Breast epithelium (tissue), 4 donors: Measurements from ENCODE around the gene GTPBP1. TPM values are rescaled to one million over a fixed set of nuclear protein-coding genes. Genes with fewer than 3 reads are reported as not detected.
A peak's percentile ranks its signal among the peaks of the same experiment; 100 is the strongest.

Source experiments
- DNase-seq, 2 donors: peaks; one replicate each; pipeline ENCODE4 v3.0.0-alpha.2; 2019; ENCODE audit warnings: low spot score in 2 of 2
- H3K27ac ChIP-seq, 2 donors: fragments of 200-600 bp; sonication (generic) in 1 of 2; one replicate each; pipeline ENCODE4 v1.5.1; 2016 to 2019; ENCODE audit warnings: mild to moderate bottlenecking in 1 of 2
- H3K27me3 ChIP-seq, 2 donors: fragments of 200-600 bp; sonication (generic) in 1 of 2; one replicate each; pipeline versions ENCODE4 v1.5.1 to v1.6.0; 2017 to 2019; ENCODE audit warnings: control low read depth in 1 of 2, mild to moderate bottlenecking in 1 of 2
- H3K36me3 ChIP-seq: fragments of 200-600 bp; one replicate; pipeline ENCODE4 v1.5.1; 2019
- H3K4me1 ChIP-seq, 2 donors: fragments of 200-600 bp; sonication (generic); one replicate each; pipeline ENCODE4 v1.5.1; 2016 to 2019; ENCODE audit warnings: control low read depth in 1 of 2
- H3K4me3 ChIP-seq, 3 donors: fragments of 200-600 bp; sonication (generic); 1 replicate in 2 of 3; 2 replicates in 1 of 3; pipeline ENCODE4 v1.5.1; 2016 to 2019; ENCODE audit warnings: mild to moderate bottlenecking in 3 of 3, moderate library complexity in 2 of 3
- H3K9me3 ChIP-seq, 2 donors: fragments of 200-600 bp; sonication (generic) in 1 of 2; one replicate each; pipeline ENCODE4 v1.5.1; 2016 to 2019; ENCODE audit warnings: control low read depth in 1 of 2
- POLR2A ChIP-seq: fragments of 450-650 bp; IDR thresholded peaks from one replicate; pipeline ENCODE4 v1.6.1; 2016; ENCODE audit warnings: antibody characterized with exemption, mild to moderate bottlenecking, moderate library complexity
- POLR2AphosphoS5 ChIP-seq, 3 donors: sonication (generic); formaldehyde crosslinking; IDR thresholded peaks; one replicate each; pipeline ENCODE4 v1.6.1; 2017; ENCODE audit warnings: antibody characterized with exemption in 3 of 3
- intact Hi-C: fragments of 100-400 bp; cut with DNase I; formaldehyde crosslinking; loops from one replicate; pipeline ENCODE4 v1.15.1; 2023; ENCODE audit warnings: low total_unique reads
- total RNA-seq, 3 donors: library from RNA; depleted of rRNA; stranded (reverse); fragments of >200 nt; gene quantifications; one replicate each; pipeline ENCODE4 v1.1.0, GENCODE V29; 2016
- TF ChIP-seq, protein P1 (sequence below), 3 donors: fragments of 450-650 bp; IDR thresholded peaks; one replicate each; pipeline ENCODE4 v1.5.1; 2016 to 2017; ENCODE audit warnings: antibody characterized with exemption in 3 of 3, mild to moderate bottlenecking in 3 of 3, moderate library complexity in 3 of 3

GTPBP1 gene
- total RNA-seq, 3 donors from 2014 or later: 32.3 to 58.7 (median 56.9) TPM

DNA sequence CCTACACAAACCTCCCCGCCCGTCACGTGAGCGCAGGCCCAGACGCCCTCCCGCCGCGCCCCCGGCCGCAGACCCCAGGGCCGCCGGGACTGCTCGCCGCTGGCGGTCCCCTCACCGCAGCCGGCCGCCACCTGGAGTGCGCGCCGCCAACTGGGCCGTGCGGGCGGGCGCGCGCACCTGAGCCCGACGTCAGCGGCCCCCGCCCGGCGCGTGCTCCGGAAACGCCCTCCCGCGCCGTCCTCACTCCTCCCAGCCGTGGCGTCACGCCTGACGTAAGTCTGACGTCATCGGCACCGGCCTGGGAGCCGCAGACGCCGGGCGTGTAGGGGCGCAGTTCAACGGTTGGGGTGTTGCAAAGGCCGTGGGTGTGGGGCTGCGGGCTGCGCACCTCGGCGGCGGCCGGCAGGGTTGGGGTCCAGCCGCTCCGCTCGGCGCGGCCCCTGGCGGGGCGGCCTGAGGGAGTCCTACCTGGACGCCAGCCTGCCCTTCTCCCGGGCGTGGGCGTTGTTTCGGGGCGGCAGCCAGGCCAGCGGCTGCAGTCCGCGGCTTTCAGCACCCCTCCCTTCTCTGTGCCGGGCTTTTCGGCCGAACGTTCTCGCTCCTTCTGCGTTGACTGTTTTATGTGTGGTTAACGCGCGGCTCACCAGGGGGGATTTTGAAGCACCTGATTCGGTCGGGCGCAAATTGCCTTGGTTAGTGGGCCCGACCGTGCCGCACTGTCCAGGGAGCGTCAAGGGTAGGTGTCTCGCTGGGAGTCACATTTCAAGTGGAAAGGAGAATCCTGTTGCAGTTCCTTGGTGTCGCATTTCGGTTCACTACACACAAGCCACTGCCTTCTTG is 4.7 kb upstream of the GTPBP1 start, which contains the start of gene JOSD1:
JOSD1 (minus strand) TSS at position 155 of the 840 bp plus-strand sequence. CDS start 956 bp downstream, outside the sequence.
- no peaks in the 10 kb centered on the region for H3K27me3 ChIP-seq
- peak within 1 kb of the TSS; percentile 91 to 99 for H3K27ac ChIP-seq
- H3K9me3 ChIP-seq: no peaks in the 10 kb centered on the region
- H3K36me3 ChIP-seq: no peaks in the 10 kb centered on the region
- peak; percentile 88 for TF ChIP-seq POLR2A
- peak; percentile 94 to 99 (median 97) for TF ChIP-seq POLR2AphosphoS5 (IDR thresholded peaks at IDR 0.05)
- TF ChIP-seq, protein P1, sequence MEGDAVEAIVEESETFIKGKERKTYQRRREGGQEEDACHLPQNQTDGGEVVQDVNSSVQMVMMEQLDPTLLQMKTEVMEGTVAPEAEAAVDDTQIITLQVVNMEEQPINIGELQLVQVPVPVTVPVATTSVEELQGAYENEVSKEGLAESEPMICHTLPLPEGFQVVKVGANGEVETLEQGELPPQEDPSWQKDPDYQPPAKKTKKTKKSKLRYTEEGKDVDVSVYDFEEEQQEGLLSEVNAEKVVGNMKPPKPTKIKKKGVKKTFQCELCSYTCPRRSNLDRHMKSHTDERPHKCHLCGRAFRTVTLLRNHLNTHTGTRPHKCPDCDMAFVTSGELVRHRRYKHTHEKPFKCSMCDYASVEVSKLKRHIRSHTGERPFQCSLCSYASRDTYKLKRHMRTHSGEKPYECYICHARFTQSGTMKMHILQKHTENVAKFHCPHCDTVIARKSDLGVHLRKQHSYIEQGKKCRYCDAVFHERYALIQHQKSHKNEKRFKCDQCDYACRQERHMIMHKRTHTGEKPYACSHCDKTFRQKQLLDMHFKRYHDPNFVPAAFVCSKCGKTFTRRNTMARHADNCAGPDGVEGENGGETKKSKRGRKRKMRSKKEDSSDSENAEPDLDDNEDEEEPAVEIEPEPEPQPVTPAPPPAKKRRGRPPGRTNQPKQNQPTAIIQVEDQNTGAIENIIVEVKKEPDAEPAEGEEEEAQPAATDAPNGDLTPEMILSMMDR (IDR thresholded peaks at IDR 0.05): peak in 2 of 3 donors; percentile 7 to 42
- peak within 1 kb of the TSS; percentile 74 to 97 (median 89) for H3K4me3 ChIP-seq
- DNase-seq: peak; percentile 92 to 97
- peaks cover 0 to 30% of the 10 kb centered on the region in 2 donors for H3K4me1 ChIP-seq
- intact Hi-C loops: loop anchor here (10.0 kb wide), 1 partner anchor 54 kb away; the partner anchor contains the start of gene SUN2

DNA sequence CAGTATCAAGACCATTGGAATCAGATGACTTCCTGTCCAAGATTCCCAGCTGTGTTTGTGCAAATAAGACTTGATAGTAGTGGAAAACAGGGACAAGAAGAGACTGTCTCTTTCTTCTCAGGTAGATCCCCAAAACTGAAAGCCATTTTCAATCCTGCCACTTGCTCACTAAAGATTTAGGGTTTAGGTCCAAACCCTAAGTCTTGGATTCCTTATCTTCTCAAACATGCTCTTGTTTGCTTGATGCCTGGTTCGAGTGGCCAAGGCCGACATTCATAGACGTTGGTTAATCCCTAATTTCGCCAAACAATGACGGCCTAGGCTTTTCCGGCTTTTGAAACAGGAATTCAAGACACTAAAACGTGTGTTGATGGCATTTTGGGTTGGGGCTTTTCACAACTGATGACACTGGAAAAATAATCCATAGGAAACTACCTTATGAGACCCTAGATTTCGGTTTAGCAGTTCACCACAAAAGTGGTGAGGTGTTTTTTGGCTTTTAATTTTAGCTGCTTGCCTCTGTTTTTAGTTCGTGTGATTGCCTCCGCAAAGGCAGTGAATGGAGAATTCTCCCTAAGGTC is 1.0 kb upstream of the GTPBP1 start:
- DNase-seq: no peak
- H3K4me1 ChIP-seq: peaks cover 4 to 17% of the 10 kb centered on the region in 2 donors
- H3K4me3 ChIP-seq: peak overlapping the region; percentile 83 to 90 (median 89)
- H3K27me3 ChIP-seq: no peaks in the 10 kb centered on the region
- no peaks in the 10 kb centered on the region for H3K9me3 ChIP-seq
- no peaks in the 10 kb centered on the region for H3K36me3 ChIP-seq
- intact Hi-C loops: loop anchor here (10.0 kb wide), 1 partner anchor 50 kb away; the partner anchor contains the start of gene SUN2
- H3K27ac ChIP-seq: peak overlapping the region; percentile 88 to 99
- TF ChIP-seq, protein P1 (IDR thresholded peaks at IDR 0.05): no peak
- no peak for TF ChIP-seq POLR2AphosphoS5 (IDR thresholded peaks at IDR 0.05)
- no peak for TF ChIP-seq POLR2A

DNA sequence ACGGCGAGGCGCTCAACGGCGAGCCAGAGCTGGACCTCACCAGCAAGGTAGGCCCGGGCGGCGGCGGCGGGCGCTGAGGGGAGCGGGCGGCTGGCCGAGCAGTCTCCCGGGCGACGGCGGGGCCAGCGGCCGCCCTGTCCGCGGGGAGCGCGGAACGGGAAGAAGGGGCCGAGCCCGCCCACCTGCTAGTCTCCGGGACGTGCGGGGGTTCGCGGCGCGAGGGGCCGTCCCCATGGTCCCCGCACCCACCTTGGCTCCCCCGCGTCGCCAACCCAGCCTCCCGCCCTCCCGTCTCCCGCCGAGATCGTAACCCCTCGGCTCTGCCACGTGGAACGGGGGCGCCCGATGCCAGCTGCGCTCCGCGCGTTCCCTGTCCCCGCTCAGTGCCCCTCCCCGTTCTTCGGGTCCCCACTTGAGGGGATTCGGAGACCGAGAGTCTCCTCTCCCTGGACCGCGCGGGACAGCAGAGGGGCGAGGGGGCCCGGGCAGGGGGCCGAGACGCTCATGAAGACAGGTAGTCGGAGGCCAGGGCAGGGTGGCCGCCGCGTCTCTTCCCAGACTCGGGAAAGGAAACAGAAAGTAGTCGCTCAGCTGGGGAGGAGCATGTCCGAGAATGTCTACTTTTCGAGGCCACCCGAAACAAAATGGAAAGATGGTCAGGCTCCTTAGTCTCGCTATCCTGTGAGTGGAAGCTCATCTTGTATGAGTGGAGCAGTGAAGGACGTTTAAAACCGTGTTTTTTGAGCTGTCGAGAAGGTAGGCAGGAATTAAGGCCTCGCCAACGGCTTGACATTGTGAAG is 557 bp downstream of the GTPBP1 start:
- Histone ChIP-seq H3K27ac (peak overlapping the region; percentile 96 to 99), H3K36me3 (no peaks in the 10 kb centered on the region), H3K4me3 (peak overlapping the region; percentile 83 to 90 (median 89)), H3K27me3 (no peaks in the 10 kb centered on the region), H3K4me1 (peaks cover 4 to 17% of the 10 kb centered on the region in 2 donors), H3K9me3 (no peaks in the 10 kb centered on the region)
- intact Hi-C loops: loop anchor here (10.0 kb wide), 1 partner anchor 48 kb away; the partner anchor contains the start of gene SUN2
- peak in 1 of 2 donors; percentile 51 for DNase-seq
- TF ChIP-seq, protein P1 (IDR thresholded peaks at IDR 0.05): no peak
- TF ChIP-seq POLR2A (no peak), POLR2AphosphoS5 (IDR thresholded peaks at IDR 0.05) (no peak)

DNA sequence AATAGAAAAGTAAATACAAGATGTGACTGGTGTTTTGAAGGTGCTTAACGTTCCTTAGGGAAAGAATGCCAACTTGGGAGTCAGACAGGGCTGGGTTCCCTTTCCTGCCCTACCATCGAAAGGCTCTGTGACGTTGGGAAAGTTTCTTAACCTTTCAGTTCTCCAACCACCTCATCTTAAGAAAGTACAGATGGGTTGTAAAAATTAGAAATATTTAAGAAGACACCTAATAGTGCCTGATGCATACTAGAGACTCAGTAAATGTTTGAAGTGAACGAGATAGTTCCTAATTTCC is 1.1 kb downstream of the GTPBP1 start:
- intact Hi-C loops: loop anchor here (10.0 kb wide), 1 partner anchor 48 kb away; the partner anchor contains the start of gene SUN2
- DNase-seq: no peak
- Histone ChIP-seq H3K36me3 (no peaks in the 10 kb centered on the region), H3K9me3 (no peaks in the 10 kb centered on the region), H3K27ac (peak overlapping the region; percentile 96 to 99), H3K4me1 (peaks cover 4 to 17% of the 10 kb centered on the region in 2 donors), H3K27me3 (no peaks in the 10 kb centered on the region), H3K4me3 (peak overlapping the region; percentile 83 to 90 (median 89))
- no peak for TF ChIP-seq POLR2A
- TF ChIP-seq, protein P1 (IDR thresholded peaks at IDR 0.05): no peak
- TF ChIP-seq POLR2AphosphoS5 (IDR thresholded peaks at IDR 0.05): no peak
